NCI-H128 (cell line): ENCODE data around the gene PRKAG3.
"Not testable (repeated sequence)": the region's sequence is repeated elsewhere in the genome, so short reads cannot be mapped to it uniquely, and the experiment has no call there.

Experiments used
- DNase-seq: peaks from one replicate; lab custom pipeline; 2025; ENCODE audit not compliant: unreplicated experiment; lab: John Stamatoyannopoulos, UW

Gene PRKAG3

GRCh38 chr2:218785103-218785502, 46.5 kb downstream of the PRKAG3 start:
- no peak for DNase-seq

GRCh38 chr2:218783688-218784087, 47.9 kb downstream of the PRKAG3 start:
- no peak for DNase-seq

GRCh38 chr2:218782528-218782844, 49.1 kb downstream of the PRKAG3 start:
- DNase-seq: no peak

GRCh38 chr2:218781691-218782527, 49.7 kb downstream of the PRKAG3 start, which contains the start of gene CYP27A1:
Gene CYP27A1 (plus strand): TSS chr2:218782147. CDS start chr2:218782183, 36 bp downstream.
- DNase-seq: no peak

- DNase-seq: no peak
Measured at GRCh38 chr2:218780851-218781690, 50.5 kb downstream of the PRKAG3 start.

- no peak for DNase-seq
Measured at GRCh38 chr2:218780046-218780445, 51.6 kb downstream of the PRKAG3 start.

GRCh38 chr2:218777276-218777990, 54.2 kb downstream of the PRKAG3 start:
- DNase-seq: no peak

- DNase-seq: no peak
Measured at GRCh38 chr2:218776488-218776887, 55.1 kb downstream of the PRKAG3 start.

GRCh38 chr2:218773881-218774280, 57.7 kb downstream of the PRKAG3 start:
- DNase-seq: no peak

- DNase-seq: not testable (repeated sequence)
Measured at GRCh38 chr2:218772759-218773158, 58.8 kb downstream of the PRKAG3 start.
